ENCODE results near the gene PCED1B. TPM values are rescaled to one million over a fixed set of nuclear protein-coding genes. Genes with fewer than 3 reads are reported as not detected.

The PCED1B gene
- total RNA-seq, 1 donor from 2014 or later = 7.6 TPM

GRCh38 chr12:47080725-47081502, 1.5 kb downstream of the PCED1B start:
- H3K4me3 ChIP-seq = peak overlapping the region; percentile 73
- H3K4me1 ChIP-seq = peaks cover 26% of the 10 kb centered on the region
- H3K27me3 ChIP-seq = no peaks in the 10 kb centered on the region
- H3K27ac ChIP-seq = peak overlapping the region; percentile 92
- intact Hi-C loops (cut with DNase I) = no loop called here
- DNase-seq (peak; percentile 87), ATAC-seq (peak; percentile 70)
- no peaks in the 10 kb centered on the region for H3K9me3 ChIP-seq
- H3K36me3 ChIP-seq = no peaks in the 10 kb centered on the region
- no peak for TF ChIP-seq CTCF (IDR thresholded peaks at IDR 0.05)

DNA sequence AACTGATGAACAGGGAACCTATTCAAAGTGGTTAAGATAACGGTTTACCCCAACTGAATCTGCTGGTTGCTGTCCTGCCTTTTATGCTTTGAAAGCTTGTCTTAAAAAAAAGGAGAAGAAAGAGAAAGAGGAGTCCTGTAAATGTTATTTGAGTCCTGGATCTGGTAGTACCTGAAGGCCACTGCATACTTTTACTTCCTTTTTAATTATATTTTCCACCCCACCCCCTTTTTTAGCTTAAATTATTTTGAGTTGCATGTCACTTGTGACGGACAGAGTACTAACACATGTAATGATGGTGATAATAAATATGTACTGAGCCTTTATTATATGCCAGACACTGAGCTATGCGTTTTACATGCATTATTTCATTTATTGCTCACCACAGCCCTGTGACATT, 2.9 kb downstream of the PCED1B start:
- intact Hi-C loops (cut with DNase I) = no loop called here
- no peak for TF ChIP-seq CTCF (IDR thresholded peaks at IDR 0.05)
- no peaks in the 10 kb centered on the region for H3K9me3 ChIP-seq
- no peaks in the 10 kb centered on the region for H3K27me3 ChIP-seq
- no peak for DNase-seq
- H3K27ac ChIP-seq = no peak overlapping the region
- peaks cover 36% of the 10 kb centered on the region for H3K4me1 ChIP-seq
- ATAC-seq = no peak
- no peaks in the 10 kb centered on the region for H3K36me3 ChIP-seq
- no peak overlapping the region for H3K4me3 ChIP-seq

DNA sequence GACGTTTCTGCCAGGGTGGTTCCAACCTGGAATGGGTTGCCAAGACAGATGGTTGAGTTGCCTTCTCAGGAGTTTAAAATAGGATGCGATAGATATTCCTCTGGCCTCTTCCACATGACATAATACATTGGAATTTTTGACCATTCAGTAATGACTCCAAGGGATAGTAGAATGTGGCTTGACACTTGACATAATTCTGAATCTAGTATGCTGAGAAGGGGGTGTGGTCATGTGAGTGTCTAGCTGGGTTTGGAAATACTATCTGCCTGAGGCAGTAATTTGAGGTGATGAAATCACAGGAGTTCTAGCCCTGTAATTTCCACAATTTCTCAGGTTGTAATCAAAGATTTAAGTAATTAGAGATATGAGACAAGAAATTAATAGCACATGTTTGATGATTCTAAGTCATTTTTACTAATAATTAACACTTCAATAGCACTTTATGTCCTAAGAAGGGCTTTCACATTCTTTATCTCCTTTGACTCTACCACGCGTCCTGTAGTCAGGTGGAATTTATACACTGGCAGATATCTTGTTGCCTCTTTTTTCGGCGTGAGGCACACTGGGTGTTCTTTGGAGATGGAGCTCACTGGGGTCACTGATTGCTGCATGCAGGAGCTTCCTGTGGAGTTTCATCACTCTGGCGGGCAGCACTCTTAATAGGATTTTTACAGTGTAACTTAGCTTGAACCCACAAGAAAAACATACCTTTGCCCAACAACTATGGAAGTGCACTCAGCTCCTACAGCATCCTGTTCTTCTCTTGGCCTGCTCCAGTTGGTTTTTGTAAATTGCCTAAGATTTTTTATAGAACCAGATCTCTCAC, 3.6 kb downstream of the PCED1B start:
- Histone ChIP-seq H3K27me3 (no peaks in the 10 kb centered on the region), H3K27ac (peak overlapping the region; percentile 14), H3K9me3 (no peaks in the 10 kb centered on the region), H3K36me3 (no peaks in the 10 kb centered on the region), H3K4me1 (peaks cover 36% of the 10 kb centered on the region), H3K4me3 (no peak overlapping the region)
- ATAC-seq = peak; percentile 39
- DNase-seq = no peak
- intact Hi-C loops (cut with DNase I) = no loop called here
- TF ChIP-seq CTCF (IDR thresholded peaks at IDR 0.05) = no peak

GRCh38 chr12:47084172-47084571, 4.8 kb downstream of the PCED1B start:
- intact Hi-C loops (cut with DNase I) = no loop called here
- no peak for ATAC-seq
- H3K4me1 ChIP-seq = peaks cover 26% of the 10 kb centered on the region
- H3K4me3 ChIP-seq = no peak overlapping the region
- H3K9me3 ChIP-seq = no peaks in the 10 kb centered on the region
- H3K36me3 ChIP-seq = no peaks in the 10 kb centered on the region
- DNase-seq = no peak
- H3K27me3 ChIP-seq = no peaks in the 10 kb centered on the region
- no peak for TF ChIP-seq CTCF (IDR thresholded peaks at IDR 0.05)
- H3K27ac ChIP-seq = no peak overlapping the region

GRCh38 chr12:47085815-47086252, 6.4 kb downstream of the PCED1B start:
- intact Hi-C loops (cut with DNase I) = no loop called here
- no peak overlapping the region for H3K27ac ChIP-seq
- DNase-seq (no peak), ATAC-seq (peak; percentile 74)
- no peaks in the 10 kb centered on the region for H3K36me3 ChIP-seq
- H3K4me1 ChIP-seq = peaks cover 26% of the 10 kb centered on the region
- H3K27me3 ChIP-seq = no peaks in the 10 kb centered on the region
- no peaks in the 10 kb centered on the region for H3K9me3 ChIP-seq
- no peak for TF ChIP-seq CTCF (IDR thresholded peaks at IDR 0.05)
- H3K4me3 ChIP-seq = no peak overlapping the region
